ENCODE measurements around the gene CRADD.

Gene CRADD

GRCh38 chr12:93740751-93741150 is 63.6 kb downstream of the CRADD start:
- DNase-seq (ENCODE audit: low read depth, low spot score), result no peak
- H3K4me3 ChIP-seq (ENCODE audit: low read depth, low read length), result no peak overlapping the region
- in situ Hi-C loops (cut with HindIII; ENCODE audit: low sequenced_read_pairs), result no loop called here

GRCh38 chr12:93741659-93742109 is 64.5 kb downstream of the CRADD start:
- in situ Hi-C loops (cut with HindIII; ENCODE audit: low sequenced_read_pairs), result no loop called here
- DNase-seq (ENCODE audit: low read depth, low spot score), result no peak
- no peak for TF ChIP-seq CTCF (IDR thresholded peaks at IDR 0.05; ENCODE audit: low read depth, low read length)
- H3K4me3 ChIP-seq (ENCODE audit: low read depth, low read length), result peak overlapping the region; percentile 55

More at GRCh38 chr12:93740751-93741150, 63.6 kb downstream of the CRADD start:
- TF ChIP-seq CTCF (IDR thresholded peaks at IDR 0.05; ENCODE audit: low read depth, low read length), result no peak

- peak overlapping the region; percentile 55 for H3K4me3 ChIP-seq (ENCODE audit: low read depth, low read length)
- in situ Hi-C loops (cut with HindIII; ENCODE audit: low sequenced_read_pairs), result no loop called here
- peak; percentile 73 for DNase-seq (ENCODE audit: low read depth, low spot score)
- peak; percentile 30 for TF ChIP-seq CTCF (IDR thresholded peaks at IDR 0.05; ENCODE audit: low read depth, low read length)
These were observed 65.1 kb downstream of the CRADD start for GRCh38 chr12:93742110-93742934.

- no peak for TF ChIP-seq CTCF (IDR thresholded peaks at IDR 0.05; ENCODE audit: low read depth, low read length)
- no peak overlapping the region for H3K4me3 ChIP-seq (ENCODE audit: low read depth, low read length)
These were observed 66.2 kb downstream of the CRADD start for GRCh38 chr12:93743229-93743998.

GRCh38 chr12:93743999-93744689 is 67.0 kb downstream of the CRADD start:
- no peak for TF ChIP-seq CTCF (IDR thresholded peaks at IDR 0.05; ENCODE audit: low read depth, low read length)
- in situ Hi-C loops (cut with HindIII; ENCODE audit: low sequenced_read_pairs), result no loop called here
- H3K4me3 ChIP-seq (ENCODE audit: low read depth, low read length), result no peak overlapping the region
- no peak for DNase-seq (ENCODE audit: low read depth, low spot score)

More at GRCh38 chr12:93743229-93743998, 66.2 kb downstream of the CRADD start:
- no peak for DNase-seq (ENCODE audit: low read depth, low spot score)
- in situ Hi-C loops (cut with HindIII; ENCODE audit: low sequenced_read_pairs), result no loop called here

GRCh38 chr12:93745286-93745685 is 68.1 kb downstream of the CRADD start:
- in situ Hi-C loops (cut with HindIII; ENCODE audit: low sequenced_read_pairs), result no loop called here
- TF ChIP-seq CTCF (IDR thresholded peaks at IDR 0.05; ENCODE audit: low read depth, low read length), result no peak
- H3K4me3 ChIP-seq (ENCODE audit: low read depth, low read length), result no peak overlapping the region
- no peak for DNase-seq (ENCODE audit: low read depth, low spot score)

All from astrocyte of the spinal cord (primary cell).